HFFc6 (cell line): Measurements from ENCODE around the gene CASD1. TPM values are rescaled to one million over a fixed set of nuclear protein-coding genes. Genes with fewer than 3 reads are reported as not detected.

Source experiments
- DNase-seq: peaks from one replicate; pipeline ENCODE4 v3.0.0-alpha.2; 2018
- H3K27ac Mint-ChIP-seq: 2 replicates; pipeline ENCODE4 v1.8.0; 2020; ENCODE audit warnings: mild to moderate bottlenecking, mixed read lengths
- H3K27me3 Mint-ChIP-seq: 2 replicates; pipeline ENCODE4 v1.8.0; 2021; ENCODE audit warnings: mild to moderate bottlenecking, moderate library complexity, mixed read lengths; ENCODE audit not compliant: insufficient read depth
- H3K36me3 Mint-ChIP-seq: 2 replicates; pipeline ENCODE4 v1.8.0; 2021; ENCODE audit warnings: low read depth, mixed read lengths
- H3K4me1 Mint-ChIP-seq: 2 replicates; pipeline ENCODE4 v1.8.0; 2020; ENCODE audit warnings: low read depth, mixed read lengths
- H3K4me3 Mint-ChIP-seq: 2 replicates; pipeline ENCODE4 v1.8.0; 2020; ENCODE audit warnings: mild to moderate bottlenecking, moderate library complexity, mixed read lengths
- H3K9me3 Mint-ChIP-seq: 2 replicates; pipeline ENCODE4 v1.8.0; 2020; ENCODE audit warnings: mild to moderate bottlenecking, mixed read lengths
- CTCF ChIP-seq: fragments of 200-600 bp; sonication (generic); IDR thresholded peaks from 2 replicates; pipeline ENCODE4 v1.5.0; 2021; ENCODE audit warnings: antibody characterized with exemption, mild to moderate bottlenecking
- total RNA-seq, 6 experiments: library from RNA; stranded (reverse); fragmentation: NEBNext Ultra II Directional; extraction: Animal tissue kit (Norgen Biotek cat#: 25700); gene quantifications; 2 replicates in 1 of 6; 3 replicates in 5 of 6; pipeline ENCODE4 v1.2.3, GENCODE V29; 2021

CASD1 gene
- total RNA-seq, 6 experiments from 2014 or later: 6.6 to 8.1 (median 7.1) TPM

DNA sequence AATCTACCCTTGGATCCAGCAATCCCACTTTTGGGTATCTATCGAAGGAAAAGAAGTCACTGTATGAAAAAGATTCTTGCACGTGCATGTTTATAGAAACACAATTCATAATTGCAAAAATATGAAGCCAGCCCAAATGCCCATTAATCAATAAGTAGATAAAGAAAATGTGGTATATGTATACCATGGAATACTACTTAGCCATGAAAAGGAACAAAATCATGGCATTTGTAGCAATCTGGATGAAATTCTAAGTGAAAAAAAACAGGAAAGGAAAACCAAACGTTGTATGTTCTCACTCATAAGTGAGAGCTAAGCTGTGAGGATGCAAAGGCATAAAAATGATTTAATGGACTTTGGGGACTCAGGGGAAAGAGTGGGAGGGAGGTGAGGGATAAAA is 18.2 kb upstream of the CASD1 start:
- H3K36me3 Mint-ChIP-seq: no peaks in the 10 kb centered on the region
- H3K4me1 Mint-ChIP-seq: no peaks in the 10 kb centered on the region
- H3K4me3 Mint-ChIP-seq: no peak overlapping the region
- peaks cover 7% of the 10 kb centered on the region for H3K27me3 Mint-ChIP-seq
- H3K27ac Mint-ChIP-seq: no peak overlapping the region
- no peak for TF ChIP-seq CTCF
- no peak for DNase-seq
- H3K9me3 Mint-ChIP-seq: no peaks in the 10 kb centered on the region

GRCh38 chr7:94492601-94493000 is 17.0 kb upstream of the CASD1 start:
- Mint-ChIP-seq H3K4me3 (no peak overlapping the region), H3K9me3 (no peaks in the 10 kb centered on the region), H3K27me3 (peaks cover 9% of the 10 kb centered on the region), H3K36me3 (no peaks in the 10 kb centered on the region), H3K4me1 (no peaks in the 10 kb centered on the region), H3K27ac (no peak overlapping the region)
- DNase-seq: no peak
- no peak for TF ChIP-seq CTCF

DNA sequence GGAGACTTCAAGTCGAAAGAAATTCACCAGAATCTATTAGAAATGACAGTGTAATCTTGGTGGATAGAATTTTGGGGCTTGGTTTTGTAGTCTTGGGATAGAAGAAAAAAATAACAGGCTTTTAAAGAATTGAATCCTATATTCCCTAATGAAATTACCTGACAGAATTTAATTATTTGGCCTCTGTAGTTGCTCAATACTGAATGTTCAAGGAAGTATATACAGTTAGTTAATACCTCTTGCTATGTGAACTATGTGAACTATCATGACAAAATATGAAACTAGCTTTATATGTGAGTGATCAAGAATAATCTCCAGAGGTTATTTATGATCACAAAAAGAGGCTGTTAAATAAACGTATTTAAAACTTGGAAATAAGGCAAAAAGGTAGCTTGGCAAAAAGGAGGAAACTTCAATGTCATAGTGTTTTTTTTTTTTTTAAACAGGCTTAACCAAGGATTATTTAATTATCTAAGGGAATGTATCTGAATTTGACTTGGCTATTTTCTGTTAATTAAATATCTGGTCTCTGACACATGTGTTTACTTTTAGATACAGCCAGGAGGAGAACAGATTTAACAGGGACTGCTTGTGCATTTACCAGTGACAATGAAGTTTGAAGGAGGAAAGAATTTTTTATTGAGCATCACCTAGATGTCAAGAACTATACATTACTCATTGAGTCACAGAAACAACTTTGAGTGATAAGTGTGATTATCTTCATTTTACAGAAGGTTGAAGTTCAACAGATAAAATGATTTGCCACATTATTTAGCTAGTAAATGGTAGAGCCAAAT is 11.5 kb upstream of the CASD1 start:
- peaks cover 12% of the 10 kb centered on the region for H3K27me3 Mint-ChIP-seq
- H3K36me3 Mint-ChIP-seq: no peaks in the 10 kb centered on the region
- no peak for TF ChIP-seq CTCF
- DNase-seq: no peak
- H3K4me3 Mint-ChIP-seq: no peak overlapping the region
- no peaks in the 10 kb centered on the region for H3K4me1 Mint-ChIP-seq
- no peak overlapping the region for H3K27ac Mint-ChIP-seq
- no peaks in the 10 kb centered on the region for H3K9me3 Mint-ChIP-seq

DNA sequence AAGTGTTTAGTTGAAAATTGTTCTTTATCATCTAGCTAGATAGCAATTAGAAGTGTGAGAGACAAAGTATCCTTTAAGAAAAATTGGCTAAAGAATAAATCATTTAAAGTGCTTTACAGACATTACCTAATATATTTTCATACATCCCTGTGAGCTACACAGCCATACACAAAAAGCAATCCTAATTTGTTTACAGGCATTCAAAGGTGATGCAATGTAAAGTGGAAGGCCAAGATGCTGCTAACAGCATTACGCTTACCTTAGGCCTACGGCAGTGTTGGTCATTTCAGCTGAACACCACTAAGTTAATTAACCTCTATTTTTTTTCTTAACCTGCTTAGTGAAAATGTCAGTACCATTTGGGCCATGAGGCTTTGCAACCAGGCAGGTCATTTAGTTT is 10.7 kb upstream of the CASD1 start:
- Mint-ChIP-seq H3K4me1 (no peaks in the 10 kb centered on the region), H3K27me3 (peaks cover 12% of the 10 kb centered on the region), H3K27ac (no peak overlapping the region), H3K36me3 (no peaks in the 10 kb centered on the region), H3K4me3 (no peak overlapping the region), H3K9me3 (no peaks in the 10 kb centered on the region)
- TF ChIP-seq CTCF: no peak
- DNase-seq: no peak

DNA sequence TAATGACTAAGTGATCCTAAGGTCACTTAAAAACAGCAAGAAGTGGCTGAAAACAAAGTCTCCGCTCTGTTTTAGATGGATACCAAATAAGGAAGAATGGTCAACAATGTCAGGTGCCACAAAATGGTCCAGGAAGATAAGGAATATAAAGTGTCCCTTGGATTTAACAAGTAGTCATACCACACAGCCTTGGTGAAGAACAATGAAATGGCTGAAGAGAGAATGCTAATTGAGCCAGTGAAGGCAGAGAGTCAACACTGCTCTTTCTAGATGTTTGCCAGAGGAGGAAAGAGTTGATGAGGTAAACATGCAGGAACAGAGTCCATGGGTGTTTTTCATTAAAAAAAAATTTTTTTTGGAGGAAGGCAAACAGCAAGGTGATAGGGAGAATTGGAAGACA is 2.1 kb upstream of the CASD1 start:
- Mint-ChIP-seq H3K27ac (no peak overlapping the region), H3K27me3 (peaks cover 8% of the 10 kb centered on the region), H3K36me3 (no peaks in the 10 kb centered on the region), H3K4me3 (no peak overlapping the region), H3K4me1 (peaks cover 22% of the 10 kb centered on the region), H3K9me3 (no peaks in the 10 kb centered on the region)
- no peak for TF ChIP-seq CTCF
- DNase-seq: no peak
